SKM-1 treated with dmso at 0.1 percent for 144 hours (cell line): ENCODE results near the gene RAD54L.
"Not testable (repeated sequence)": the region's sequence is repeated elsewhere in the genome, so short reads cannot be mapped to it uniquely, and the experiment has no call there.

ENCODE experiments used
- DNase-seq: peaks from one replicate; lab custom pipeline; 2025; ENCODE audit not compliant: unreplicated experiment; lab: John Stamatoyannopoulos, UW

The RAD54L gene

DNA sequence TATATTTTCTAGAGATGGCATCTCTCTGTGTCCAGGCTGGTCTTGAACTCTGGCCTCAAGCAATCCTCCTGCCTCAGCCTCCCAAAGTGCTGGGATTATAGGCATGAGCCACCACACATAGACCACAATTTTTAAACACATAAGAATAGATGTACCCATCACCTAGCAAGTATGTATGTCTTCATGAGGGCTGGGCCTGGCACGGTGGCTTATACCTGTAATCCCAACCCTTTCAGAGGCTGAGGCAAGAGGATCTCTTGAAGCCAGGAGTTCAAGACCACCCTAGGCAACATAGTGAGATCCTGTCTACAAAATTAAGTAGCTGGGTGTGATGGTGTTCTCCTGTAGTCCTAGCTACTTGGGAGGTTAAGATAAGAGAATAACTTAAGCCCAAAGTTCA lies 69.8 kb downstream of the RAD54L start:
- no peak for DNase-seq

DNA sequence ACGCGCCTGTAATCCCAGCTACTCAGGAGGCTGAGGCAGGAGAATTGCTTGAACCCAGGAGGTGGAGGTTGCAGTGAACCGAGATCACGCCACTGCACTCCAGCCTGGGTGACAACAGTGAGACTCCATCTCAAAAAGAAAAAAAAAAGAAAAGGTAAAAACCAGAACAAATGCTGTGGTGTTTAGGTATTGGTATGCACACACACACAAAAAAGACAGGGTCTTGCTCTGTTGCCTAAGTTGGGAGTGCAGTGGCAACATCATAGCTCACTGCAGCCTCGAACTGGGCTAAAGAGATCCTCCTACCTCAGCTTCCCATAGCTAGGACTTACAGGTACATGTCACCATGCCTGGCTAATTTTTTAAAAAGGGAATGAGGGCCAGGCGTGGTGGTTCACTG lies 71.7 kb downstream of the RAD54L start:
- DNase-seq, result not testable (repeated sequence)

DNA sequence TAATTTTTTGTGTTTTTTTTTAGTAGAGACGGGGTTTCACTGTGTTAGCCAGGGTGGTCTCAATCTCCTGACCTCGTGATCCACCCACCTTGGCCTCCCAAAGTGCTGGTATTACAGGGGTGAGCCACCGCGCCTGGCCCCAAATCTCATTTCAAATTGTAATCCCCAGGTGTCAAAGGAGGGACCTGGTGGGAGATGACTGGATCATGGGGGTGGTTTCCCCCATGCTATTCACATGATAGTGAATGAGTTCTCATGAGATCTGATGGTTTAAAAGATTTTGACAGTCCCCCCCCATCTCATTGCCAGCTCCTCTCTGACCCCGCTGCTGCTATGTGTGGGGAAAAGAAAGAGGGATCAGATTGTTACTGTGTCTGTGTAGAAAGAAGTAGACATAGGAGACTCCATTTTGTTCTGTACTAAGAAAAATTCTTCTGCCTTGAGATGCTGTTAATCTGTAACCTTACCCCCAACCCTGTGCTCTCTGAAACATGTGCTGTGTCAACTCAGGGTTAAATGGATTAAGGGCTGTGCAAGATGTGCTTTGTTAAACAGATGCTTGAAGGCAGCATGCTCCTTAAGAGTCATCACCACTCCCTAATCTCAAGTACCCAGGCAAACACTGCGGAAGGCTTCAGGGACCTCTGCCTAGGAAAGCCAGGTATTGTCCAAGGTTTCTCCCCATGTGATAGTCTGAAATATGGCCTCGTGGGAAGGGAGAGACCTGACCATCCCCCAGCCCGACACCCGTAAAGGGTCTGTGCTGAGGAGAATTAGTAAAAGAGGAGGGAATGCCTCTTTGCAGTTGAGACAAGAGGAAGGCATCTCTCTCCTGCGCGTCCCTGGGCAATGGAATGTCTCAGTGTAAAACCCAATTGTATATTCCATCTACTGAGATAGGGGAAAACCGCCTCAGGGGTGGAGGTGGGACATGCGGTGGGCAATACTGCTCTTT lies 72.7 kb downstream of the RAD54L start:
- not testable (repeated sequence) for DNase-seq

DNA sequence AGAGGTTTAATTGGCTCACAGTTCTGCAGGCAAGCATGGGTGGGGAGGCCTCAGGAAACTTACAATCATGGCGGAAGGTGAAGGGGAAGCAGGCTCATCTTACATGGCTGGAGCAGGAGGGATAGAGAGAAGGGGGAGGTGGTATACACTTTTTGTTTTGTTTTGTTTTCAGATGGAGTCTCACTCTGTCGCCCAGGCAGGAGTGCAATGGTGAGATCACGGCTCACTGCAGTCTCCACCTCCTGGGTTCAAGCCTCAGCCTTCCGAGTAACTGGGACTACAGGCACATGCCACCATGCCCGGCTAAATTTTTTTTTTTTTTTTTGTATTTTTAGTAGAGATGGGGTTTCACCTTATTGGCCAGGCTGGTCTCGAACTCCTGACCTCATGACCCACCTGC lies 74.6 kb downstream of the RAD54L start:
- not testable (repeated sequence) for DNase-seq

DNA sequence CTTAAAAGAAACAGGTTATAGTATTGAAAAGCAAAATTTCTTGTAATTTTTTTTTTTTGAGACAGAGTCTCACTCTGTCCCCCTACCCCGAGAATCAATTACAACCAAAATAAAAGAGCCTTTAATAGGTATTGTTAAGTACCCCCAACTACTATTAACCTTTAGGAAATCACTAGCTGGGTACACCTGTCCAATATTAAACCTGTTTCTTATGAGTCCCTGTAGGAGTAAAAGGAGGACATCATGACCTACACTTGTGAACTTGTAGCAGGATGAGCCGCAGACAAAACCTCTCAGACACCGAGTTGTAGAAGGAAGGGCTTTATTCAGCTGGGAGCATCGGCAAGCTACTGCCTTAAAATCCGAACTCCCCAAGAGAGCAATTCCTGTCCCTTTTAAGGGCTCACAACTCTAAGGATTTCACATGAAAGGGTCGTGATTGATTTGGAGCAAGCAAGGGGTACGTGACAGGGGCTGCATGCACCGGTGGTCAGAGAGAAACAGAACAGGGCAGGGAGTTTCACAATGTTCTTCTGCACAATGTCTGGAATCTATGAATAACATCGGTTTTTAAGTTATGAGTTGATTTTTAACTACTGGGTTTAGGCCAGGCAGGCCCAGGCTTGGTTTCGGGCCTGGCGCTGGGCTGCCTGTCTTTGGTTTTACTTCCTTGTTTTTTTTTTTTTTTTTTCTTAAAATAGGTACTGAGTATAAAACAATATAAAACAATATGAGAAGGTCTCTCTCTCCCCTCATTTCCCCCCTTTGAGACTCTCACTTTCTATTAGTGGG lies 77.9 kb downstream of the RAD54L start:
- not testable (repeated sequence) for DNase-seq
